Vagina (tissue), 2 donors: ENCODE measurements around the gene LHCGR.

ENCODE experiments used
- CTCF ChIP-seq, 3 experiments: fragments of 450-650 bp in 2 of 3; fragments of 200-600 bp in 1 of 3; sonication (generic) in 1 of 3; IDR thresholded peaks; one replicate each; pipeline ENCODE4 v1.5.1; 2017 to 2019; ENCODE audit warnings: antibody characterized with exemption in 3 of 3, mild to moderate bottlenecking in 2 of 3, moderate library complexity in 2 of 3
- POLR2AphosphoS5 ChIP-seq, 2 donors: sonication (generic); formaldehyde crosslinking; IDR thresholded peaks; one replicate each; pipeline ENCODE4 v1.9.0; 2017; ENCODE audit warnings: antibody characterized with exemption in 2 of 2, mild to moderate bottlenecking in 2 of 2, low read depth in 1 of 2; ENCODE audit not compliant: insufficient read depth in 1 of 2

DNA sequence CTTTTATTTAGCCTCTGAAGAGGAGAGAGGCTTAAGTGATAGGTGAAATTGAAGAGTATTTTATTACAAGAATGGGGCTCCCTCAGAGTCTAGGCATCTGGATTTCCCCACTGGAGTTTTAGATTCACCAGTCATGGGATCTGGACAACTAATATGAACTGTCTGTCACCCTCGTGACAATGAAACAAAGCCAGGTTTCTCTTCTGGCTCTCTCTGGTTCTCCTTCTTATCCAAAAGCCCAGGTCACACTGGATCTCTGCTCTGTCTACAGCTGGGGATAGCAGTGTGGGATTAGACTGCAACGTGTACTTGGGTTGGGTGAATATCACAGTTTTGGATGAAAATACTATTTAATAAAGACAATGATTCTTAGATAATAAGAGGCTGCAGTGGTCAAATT lies 31.2 kb downstream of the LHCGR start:
- no peak for TF ChIP-seq POLR2AphosphoS5 (IDR thresholded peaks at IDR 0.05; ENCODE audit: insufficient read depth in 1 of 2, low read depth in 1 of 2)
- no peak for TF ChIP-seq CTCF (IDR thresholded peaks at IDR 0.05)
